ENCODE data around the gene IGSF22.

- TF ChIP-seq, protein P1, sequence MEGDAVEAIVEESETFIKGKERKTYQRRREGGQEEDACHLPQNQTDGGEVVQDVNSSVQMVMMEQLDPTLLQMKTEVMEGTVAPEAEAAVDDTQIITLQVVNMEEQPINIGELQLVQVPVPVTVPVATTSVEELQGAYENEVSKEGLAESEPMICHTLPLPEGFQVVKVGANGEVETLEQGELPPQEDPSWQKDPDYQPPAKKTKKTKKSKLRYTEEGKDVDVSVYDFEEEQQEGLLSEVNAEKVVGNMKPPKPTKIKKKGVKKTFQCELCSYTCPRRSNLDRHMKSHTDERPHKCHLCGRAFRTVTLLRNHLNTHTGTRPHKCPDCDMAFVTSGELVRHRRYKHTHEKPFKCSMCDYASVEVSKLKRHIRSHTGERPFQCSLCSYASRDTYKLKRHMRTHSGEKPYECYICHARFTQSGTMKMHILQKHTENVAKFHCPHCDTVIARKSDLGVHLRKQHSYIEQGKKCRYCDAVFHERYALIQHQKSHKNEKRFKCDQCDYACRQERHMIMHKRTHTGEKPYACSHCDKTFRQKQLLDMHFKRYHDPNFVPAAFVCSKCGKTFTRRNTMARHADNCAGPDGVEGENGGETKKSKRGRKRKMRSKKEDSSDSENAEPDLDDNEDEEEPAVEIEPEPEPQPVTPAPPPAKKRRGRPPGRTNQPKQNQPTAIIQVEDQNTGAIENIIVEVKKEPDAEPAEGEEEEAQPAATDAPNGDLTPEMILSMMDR (IDR thresholded peaks at IDR 0.05 in 4 of 5, conservative IDR thresholded peaks at IDR 0.05 in 1 of 5): no peak
- TF ChIP-seq POLR2A (IDR thresholded peaks at IDR 0.05): no peak
Measured at GRCh38 chr11:18757811-18758210, 31.8 kb upstream of the IGSF22 start.
